ENCODE data around the gene GALR3.

GALR3 gene

DNA sequence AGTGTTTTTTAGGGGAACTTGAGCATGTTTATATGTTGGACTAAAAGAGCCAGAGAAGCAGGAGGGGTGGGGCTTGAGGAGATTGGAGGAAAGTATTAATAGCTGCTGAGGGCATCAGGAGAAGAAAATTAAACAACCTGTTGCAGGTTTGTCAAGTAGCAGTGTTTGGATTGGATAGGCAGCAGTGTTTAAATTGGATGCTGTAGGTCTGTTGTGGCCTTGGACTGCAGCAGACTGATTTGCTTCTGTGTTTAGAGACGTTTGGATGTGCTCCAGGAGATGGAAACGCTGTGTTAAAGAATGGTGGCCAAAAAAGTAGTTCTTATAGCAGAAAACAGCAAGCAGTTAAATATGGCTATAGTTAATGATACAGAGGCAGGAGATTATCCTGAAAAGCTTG is 31.8 kb downstream of the GALR3 start:
- Histone ChIP-seq H3K27me3 (ENCODE audit: insufficient read depth, low read length, poor library complexity, severe bottlenecking) (no peaks in the 10 kb centered on the region), H3K4me3 (ENCODE audit: low read length, poor library complexity, severe bottlenecking) (no peak overlapping the region), H2AFZ (ENCODE audit: low read length) (no peak overlapping the region), H3K9me3 (ENCODE audit: insufficient read depth, low read depth, low read length) (no peaks in the 10 kb centered on the region), H3K79me2 (ENCODE audit: insufficient read depth, low read length) (peaks cover 68% of the 10 kb centered on the region), H3K4me2 (ENCODE audit: low read depth, low read length, poor library complexity, severe bottlenecking) (peak overlapping the region; percentile 26), H3K9me2 (replicated peaks; ENCODE audit: low read depth, low read length) (no peaks in the 10 kb centered on the region), H3K9ac (ENCODE audit: low read depth, low read length, poor library complexity, severe bottlenecking) (no peak overlapping the region), H4K20me1 (ENCODE audit: insufficient read depth, low read length, poor library complexity, severe bottlenecking) (peaks cover 40% of the 10 kb centered on the region), H3K36me3 (ENCODE audit: insufficient read depth, low read length) (peaks cover 58% of the 10 kb centered on the region), H3K4me1 (ENCODE audit: insufficient read depth, low read length, poor library complexity, severe bottlenecking) (peaks cover 29% of the 10 kb centered on the region), H3F3A (ENCODE audit: low read depth) (no peaks in the 10 kb centered on the region)
- TF ChIP-seq, protein P1, sequence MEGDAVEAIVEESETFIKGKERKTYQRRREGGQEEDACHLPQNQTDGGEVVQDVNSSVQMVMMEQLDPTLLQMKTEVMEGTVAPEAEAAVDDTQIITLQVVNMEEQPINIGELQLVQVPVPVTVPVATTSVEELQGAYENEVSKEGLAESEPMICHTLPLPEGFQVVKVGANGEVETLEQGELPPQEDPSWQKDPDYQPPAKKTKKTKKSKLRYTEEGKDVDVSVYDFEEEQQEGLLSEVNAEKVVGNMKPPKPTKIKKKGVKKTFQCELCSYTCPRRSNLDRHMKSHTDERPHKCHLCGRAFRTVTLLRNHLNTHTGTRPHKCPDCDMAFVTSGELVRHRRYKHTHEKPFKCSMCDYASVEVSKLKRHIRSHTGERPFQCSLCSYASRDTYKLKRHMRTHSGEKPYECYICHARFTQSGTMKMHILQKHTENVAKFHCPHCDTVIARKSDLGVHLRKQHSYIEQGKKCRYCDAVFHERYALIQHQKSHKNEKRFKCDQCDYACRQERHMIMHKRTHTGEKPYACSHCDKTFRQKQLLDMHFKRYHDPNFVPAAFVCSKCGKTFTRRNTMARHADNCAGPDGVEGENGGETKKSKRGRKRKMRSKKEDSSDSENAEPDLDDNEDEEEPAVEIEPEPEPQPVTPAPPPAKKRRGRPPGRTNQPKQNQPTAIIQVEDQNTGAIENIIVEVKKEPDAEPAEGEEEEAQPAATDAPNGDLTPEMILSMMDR (conservative IDR thresholded peaks at IDR 0.05; ENCODE audit: low read length): no peak
- TF ChIP-seq EZH2phosphoT487 (IDR thresholded peaks at IDR 0.05; ENCODE audit: borderline replicate concordance): no peak

DNA sequence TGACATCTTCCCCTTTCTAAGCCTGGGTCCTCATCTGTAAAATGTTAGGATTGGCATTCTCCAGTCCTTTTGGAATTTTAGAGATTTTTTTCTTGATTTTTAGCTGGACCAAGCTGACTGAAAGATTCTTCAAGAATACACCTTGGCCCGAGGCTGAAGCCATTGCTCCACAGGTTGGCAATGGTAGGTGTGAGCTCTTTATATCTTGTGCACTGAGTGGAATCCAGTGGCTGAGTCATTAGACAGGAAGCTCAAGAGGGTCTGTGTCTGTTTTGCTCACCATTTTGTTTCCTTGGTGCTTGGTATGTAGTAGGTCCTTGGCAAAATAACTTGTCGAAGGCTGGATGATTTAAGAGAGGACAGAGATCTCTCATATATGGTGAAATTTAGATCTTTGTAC is 32.3 kb downstream of the GALR3 start:
- peaks cover 35% of the 10 kb centered on the region for H4K20me1 ChIP-seq (ENCODE audit: insufficient read depth, low read length, poor library complexity, severe bottlenecking)
- TF ChIP-seq EZH2phosphoT487 (IDR thresholded peaks at IDR 0.05; ENCODE audit: borderline replicate concordance): no peak
- TF ChIP-seq, protein P1 (conservative IDR thresholded peaks at IDR 0.05; ENCODE audit: low read length): no peak
- no peak overlapping the region for H3K9ac ChIP-seq (ENCODE audit: low read depth, low read length, poor library complexity, severe bottlenecking)
- no peaks in the 10 kb centered on the region for H3K27me3 ChIP-seq (ENCODE audit: insufficient read depth, low read length, poor library complexity, severe bottlenecking)
- peaks cover 63% of the 10 kb centered on the region for H3K79me2 ChIP-seq (ENCODE audit: insufficient read depth, low read length)
- no peak overlapping the region for H3K4me3 ChIP-seq (ENCODE audit: low read length, poor library complexity, severe bottlenecking)
- H3K9me3 ChIP-seq (ENCODE audit: insufficient read depth, low read depth, low read length): no peaks in the 10 kb centered on the region
- no peak overlapping the region for H3K4me2 ChIP-seq (ENCODE audit: low read depth, low read length, poor library complexity, severe bottlenecking)
- no peak overlapping the region for H2AFZ ChIP-seq (ENCODE audit: low read length)
- H3K36me3 ChIP-seq (ENCODE audit: insufficient read depth, low read length): peaks cover 62% of the 10 kb centered on the region
- H3F3A ChIP-seq (ENCODE audit: low read depth): no peaks in the 10 kb centered on the region
- H3K9me2 ChIP-seq (replicated peaks; ENCODE audit: low read depth, low read length): no peaks in the 10 kb centered on the region
- H3K4me1 ChIP-seq (ENCODE audit: insufficient read depth, low read length, poor library complexity, severe bottlenecking): peaks cover 23% of the 10 kb centered on the region

DNA sequence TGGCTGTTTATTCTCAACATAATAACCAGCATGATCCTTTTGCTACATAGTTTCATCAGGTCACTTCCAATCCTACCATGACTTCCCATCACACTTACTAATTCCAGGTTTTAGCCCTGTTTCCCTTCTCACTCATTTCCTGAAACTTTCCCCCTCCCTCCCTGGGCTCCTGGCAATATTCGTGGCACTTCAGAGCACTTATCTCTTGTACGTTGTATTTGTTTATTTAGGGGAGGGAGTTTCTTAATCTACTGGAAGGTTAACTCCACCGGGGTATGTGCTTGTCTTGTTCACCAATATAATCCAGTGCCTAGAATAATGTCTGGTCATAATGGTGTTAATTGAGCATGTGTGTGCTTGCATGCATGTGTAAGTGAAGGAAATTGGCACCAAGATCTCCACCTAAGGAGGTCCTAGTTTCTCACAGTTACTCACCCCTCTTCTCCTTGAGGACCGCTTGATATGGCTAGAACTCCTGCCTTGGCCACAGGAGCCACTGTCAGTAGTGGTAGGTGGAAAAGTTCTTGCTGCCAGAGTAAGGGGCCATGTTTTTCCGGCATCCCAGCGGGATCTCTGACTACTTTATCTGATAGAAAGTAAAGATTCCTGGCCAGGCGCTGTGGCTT is 37.7 kb downstream of the GALR3 start:
- H4K20me1 ChIP-seq (ENCODE audit: insufficient read depth, low read length, poor library complexity, severe bottlenecking): peaks cover 7% of the 10 kb centered on the region
- no peaks in the 10 kb centered on the region for H3K9me3 ChIP-seq (ENCODE audit: insufficient read depth, low read depth, low read length)
- no peak for TF ChIP-seq EZH2phosphoT487 (IDR thresholded peaks at IDR 0.05; ENCODE audit: borderline replicate concordance)
- TF ChIP-seq, protein P1 (conservative IDR thresholded peaks at IDR 0.05; ENCODE audit: low read length): no peak
- H3F3A ChIP-seq (ENCODE audit: low read depth): no peaks in the 10 kb centered on the region
- no peaks in the 10 kb centered on the region for H3K4me1 ChIP-seq (ENCODE audit: insufficient read depth, low read length, poor library complexity, severe bottlenecking)
- no peak overlapping the region for H3K4me2 ChIP-seq (ENCODE audit: low read depth, low read length, poor library complexity, severe bottlenecking)
- no peak overlapping the region for H2AFZ ChIP-seq (ENCODE audit: low read length)
- no peak overlapping the region for H3K9ac ChIP-seq (ENCODE audit: low read depth, low read length, poor library complexity, severe bottlenecking)
- no peaks in the 10 kb centered on the region for H3K27me3 ChIP-seq (ENCODE audit: insufficient read depth, low read length, poor library complexity, severe bottlenecking)
- peaks cover 78% of the 10 kb centered on the region for H3K36me3 ChIP-seq (ENCODE audit: insufficient read depth, low read length)
- H3K79me2 ChIP-seq (ENCODE audit: insufficient read depth, low read length): peaks cover 20% of the 10 kb centered on the region; the same call in 1 of the 2 replicates
- H3K4me3 ChIP-seq (ENCODE audit: low read length, poor library complexity, severe bottlenecking): no peak overlapping the region
- no peaks in the 10 kb centered on the region for H3K9me2 ChIP-seq (replicated peaks; ENCODE audit: low read depth, low read length)
